Neural progenitor cell (in vitro differentiated cells): Measurements from ENCODE around the gene POC1A.

Experiments
- EZH2 ChIP-seq: fragments of 200-600 bp; sonication (generic); IDR thresholded peaks from 2 replicates; pipeline ENCODE4 v1.6.1; 2017; ENCODE audit warnings: antibody characterized with exemption, mild to moderate bottlenecking, moderate library complexity
- EZH2phosphoT487 ChIP-seq: fragments of 200-600 bp; sonication (generic); IDR thresholded peaks from 2 replicates; pipeline ENCODE4 v1.6.1; 2017; ENCODE audit warnings: antibody characterized with exemption
- TF ChIP-seq, protein P1 (sequence below): fragments of 200-600 bp; sonication (generic); IDR thresholded peaks from 2 replicates; pipeline ENCODE4 v1.5.1; 2017; ENCODE audit warnings: antibody characterized with exemption, mild to moderate bottlenecking

GRCh38 chr3:52195291-52195597 is 41.0 kb upstream of the POC1A start:
- TF ChIP-seq EZH2 (no peak), EZH2phosphoT487 (no peak)
- TF ChIP-seq, protein P1, sequence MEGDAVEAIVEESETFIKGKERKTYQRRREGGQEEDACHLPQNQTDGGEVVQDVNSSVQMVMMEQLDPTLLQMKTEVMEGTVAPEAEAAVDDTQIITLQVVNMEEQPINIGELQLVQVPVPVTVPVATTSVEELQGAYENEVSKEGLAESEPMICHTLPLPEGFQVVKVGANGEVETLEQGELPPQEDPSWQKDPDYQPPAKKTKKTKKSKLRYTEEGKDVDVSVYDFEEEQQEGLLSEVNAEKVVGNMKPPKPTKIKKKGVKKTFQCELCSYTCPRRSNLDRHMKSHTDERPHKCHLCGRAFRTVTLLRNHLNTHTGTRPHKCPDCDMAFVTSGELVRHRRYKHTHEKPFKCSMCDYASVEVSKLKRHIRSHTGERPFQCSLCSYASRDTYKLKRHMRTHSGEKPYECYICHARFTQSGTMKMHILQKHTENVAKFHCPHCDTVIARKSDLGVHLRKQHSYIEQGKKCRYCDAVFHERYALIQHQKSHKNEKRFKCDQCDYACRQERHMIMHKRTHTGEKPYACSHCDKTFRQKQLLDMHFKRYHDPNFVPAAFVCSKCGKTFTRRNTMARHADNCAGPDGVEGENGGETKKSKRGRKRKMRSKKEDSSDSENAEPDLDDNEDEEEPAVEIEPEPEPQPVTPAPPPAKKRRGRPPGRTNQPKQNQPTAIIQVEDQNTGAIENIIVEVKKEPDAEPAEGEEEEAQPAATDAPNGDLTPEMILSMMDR, result no peak
